H1 (cell line): Measurements from ENCODE around the gene SHISA7. TPM values are rescaled to one million over a fixed set of nuclear protein-coding genes. Genes with fewer than 3 reads are reported as not detected.

Source experiments
- CTCF ChIA-PET: fragments of 300-600 bp; sonication (Branson Sonifier 250); formaldehyde crosslinking; loops from one replicate; lab custom pipeline; 2021; ENCODE audit not compliant: partially characterized antibody; lab: Charles Lee
- POLR2A ChIA-PET: fragments of 300-600 bp; sonication (Branson Sonifier 250); formaldehyde crosslinking; loops from one replicate; lab custom pipeline; 2021; ENCODE audit warnings: inconsistent platforms; ENCODE audit not compliant: partially characterized antibody; lab: Charles Lee
- DNase-seq, 2 experiments: peaks; one replicate each; pipeline versions ENCODE4 v3.0.0 to v3.0.0-alpha.2; 2010 to 2022; ENCODE audit warnings: low spot score in 2 of 2, low read depth in 1 of 2, mixed read lengths in 1 of 2
- FAIRE-seq: peaks from 2 replicates; lab custom pipeline; 2011; peaks lifted over from hg19 to GRCh38; lab: Jason Lieb, UNC
- H2AFZ ChIP-seq: 2 replicates; pipeline ENCODE4 v1.8.1; 2012; ENCODE audit warnings: low read length, inconsistent platforms
- H2AK5ac ChIP-seq: 2 replicates; pipeline ENCODE4 v1.6.1; 2013; ENCODE audit warnings: low read depth, low read length
- H2BK120ac ChIP-seq: replicated peaks from 2 replicates; pipeline ENCODE3; 2013; ENCODE audit warnings: low read depth, low read length, inconsistent platforms
- H2BK12ac ChIP-seq: 2 replicates; pipeline ENCODE4 v1.6.1; 2013; ENCODE audit warnings: low read depth, low read length
- H2BK15ac ChIP-seq: 2 replicates; pipeline ENCODE4 v1.6.1; 2013; ENCODE audit warnings: low read length
- H2BK20ac ChIP-seq: 2 replicates; pipeline ENCODE4 v1.6.1; 2013; ENCODE audit warnings: low read length
- H2BK5ac ChIP-seq: 2 replicates; pipeline ENCODE4 v1.6.1; 2013; ENCODE audit warnings: low read depth, low read length
- H3K14ac ChIP-seq: 2 replicates; pipeline ENCODE4 v1.6.1; 2013; ENCODE audit warnings: inconsistent platforms; ENCODE audit not compliant: insufficient read length
- H3K18ac ChIP-seq: 2 replicates; pipeline ENCODE4 v1.6.1; 2013; ENCODE audit warnings: low read length; ENCODE audit errors: extremely low read depth
- H3K23ac ChIP-seq: 2 replicates; pipeline ENCODE4 v1.6.1; 2013; ENCODE audit warnings: inconsistent platforms; ENCODE audit not compliant: insufficient read length
- H3K23me2 ChIP-seq: 2 replicates; pipeline ENCODE4 v1.6.1; 2013; ENCODE audit warnings: low read depth, low read length
- H3K27ac ChIP-seq: 2 replicates; pipeline ENCODE4 v1.6.1; 2011; ENCODE audit warnings: low read depth, low read length, inconsistent platforms
- H3K27me3 ChIP-seq, 4 experiments: replicated peaks in 1 of 4; 1 replicate in 1 of 4; 2 replicates in 3 of 4; pipeline versions ENCODE4 v1.6.1 to v1.8.1; 2011 to 2013; ENCODE audit warnings: low read length in 3 of 4, mild to moderate bottlenecking in 3 of 4, inconsistent platforms in 2 of 4, mixed read lengths in 2 of 4, moderate library complexity in 1 of 4; ENCODE audit not compliant: control insufficient read depth in 3 of 4, insufficient read depth in 3 of 4; ENCODE audit errors: extremely low read depth in 1 of 4
- H3K36me3 ChIP-seq, 4 experiments: 2 replicates each; pipeline versions ENCODE4 v1.6.1 to v1.8.1; 2011 to 2013; ENCODE audit warnings: mild to moderate bottlenecking in 4 of 4, low read length in 3 of 4, moderate library complexity in 2 of 4, control low read depth in 1 of 4, inconsistent platforms in 1 of 4; ENCODE audit not compliant: insufficient read depth in 4 of 4, control insufficient read depth in 2 of 4
- H3K4ac ChIP-seq: replicated peaks from 2 replicates; pipeline ENCODE3; 2013; ENCODE audit warnings: low read length, low read depth, mixed read lengths, inconsistent platforms; ENCODE audit not compliant: insufficient read length
- H3K4me1 ChIP-seq, 4 experiments: replicated peaks in 1 of 4; 1 replicate in 1 of 4; 2 replicates in 3 of 4; pipeline versions ENCODE4 v1.6.1 to v1.8.1; 2011 to 2013; ENCODE audit warnings: low read length in 3 of 4, inconsistent platforms in 2 of 4, mixed read lengths in 1 of 4; ENCODE audit not compliant: insufficient read depth in 4 of 4, control insufficient read depth in 3 of 4
- H3K4me2 ChIP-seq, 2 experiments: 2 replicates each; pipeline versions ENCODE4 v1.6.1 to v1.8.1; 2011 to 2013; ENCODE audit warnings: low read depth in 2 of 2, low read length in 2 of 2, control low read depth in 1 of 2, inconsistent platforms in 1 of 2, mild to moderate bottlenecking in 1 of 2; ENCODE audit not compliant: insufficient read depth in 1 of 2
- H3K4me3 ChIP-seq, 4 experiments: fragments of 200-600, 300-600 bp in 1 of 4; sonication (generic), shearing (Covaris generic), sonication (Bioruptor Twin) in 1 of 4; 2 replicates each; pipeline versions ENCODE4 v1.5.1 to v1.8.1; 2011 to 2016; ENCODE audit warnings: low read length in 4 of 4, low read depth in 3 of 4, control low read depth in 2 of 4, inconsistent platforms in 2 of 4, mild to moderate bottlenecking in 2 of 4, mixed read lengths in 1 of 4, moderate library complexity in 1 of 4; ENCODE audit not compliant: insufficient read depth in 2 of 4; ENCODE audit errors: extremely low read depth in 1 of 4
- H3K56ac ChIP-seq: replicated peaks from 2 replicates; pipeline ENCODE3; 2013; ENCODE audit warnings: low read depth, mild to moderate bottlenecking, mixed read lengths, low read length, inconsistent platforms; ENCODE audit not compliant: insufficient read length
- H3K79me1 ChIP-seq: 2 replicates; pipeline ENCODE4 v1.6.1; 2013; ENCODE audit warnings: low read depth, low read length, control low read depth
- H3K79me2 ChIP-seq, 2 experiments: 2 replicates each; pipeline versions ENCODE4 v1.6.1 to v1.8.1; 2012 to 2013; ENCODE audit warnings: low read length in 2 of 2, mild to moderate bottlenecking in 2 of 2, inconsistent platforms in 1 of 2; ENCODE audit not compliant: insufficient read depth in 2 of 2, control insufficient read depth in 1 of 2
- H3K9ac ChIP-seq, 4 experiments: replicated peaks in 1 of 4; 1 replicate in 1 of 4; 2 replicates in 3 of 4; pipeline versions ENCODE4 v1.6.1 to v1.8.1; 2011 to 2013; ENCODE audit warnings: low read depth in 3 of 4, low read length in 3 of 4, control low read depth in 2 of 4, mild to moderate bottlenecking in 2 of 4, moderate library complexity in 2 of 4, inconsistent platforms in 1 of 4; ENCODE audit errors: extremely low read depth in 1 of 4
- H3K9me3 ChIP-seq, 2 experiments: 2 replicates each; pipeline versions ENCODE4 v1.6.1 to v1.8.1; 2012 to 2013; ENCODE audit warnings: mild to moderate bottlenecking in 2 of 2, moderate library complexity in 2 of 2, control low read depth in 1 of 2, inconsistent platforms in 1 of 2, low read depth in 1 of 2, low read length in 1 of 2, mixed read lengths in 1 of 2; ENCODE audit not compliant: insufficient read depth in 2 of 2
- H4K20me1 ChIP-seq, 2 experiments: replicated peaks in 1 of 2; 2 replicates each; pipeline versions ENCODE3 to v1.8.1; 2011 to 2013; ENCODE audit warnings: inconsistent platforms in 2 of 2, low read length in 2 of 2, mild to moderate bottlenecking in 1 of 2; ENCODE audit not compliant: insufficient read depth in 2 of 2, control insufficient read depth in 1 of 2
- H4K5ac ChIP-seq: 2 replicates; pipeline ENCODE4 v1.6.1; 2013; ENCODE audit warnings: low read length, low read depth, mixed read lengths, inconsistent platforms; ENCODE audit not compliant: insufficient read length
- H4K8ac ChIP-seq: 2 replicates; pipeline ENCODE4 v1.8.0; 2013; ENCODE audit warnings: mild to moderate bottlenecking, moderate library complexity, low read length, inconsistent platforms; ENCODE audit not compliant: insufficient read depth; ENCODE audit errors: extremely low read depth
- H4K91ac ChIP-seq: replicated peaks from 2 replicates; pipeline ENCODE3; 2013; ENCODE audit warnings: low read length, mixed read lengths, inconsistent platforms; ENCODE audit not compliant: insufficient read length
- BRCA1 ChIP-seq: IDR thresholded peaks from 2 replicates; pipeline ENCODE4 v1.6.1; 2012; ENCODE audit warnings: low read depth, low read length, improper control_type of control experiment
- KDM5A ChIP-seq: fragments of 200-600 bp; IDR thresholded peaks from 2 replicates; pipeline ENCODE4 v1.7.1; 2012; ENCODE audit warnings: mild to moderate bottlenecking, low read length, inconsistent platforms, mixed read lengths
- WGBS, 2 experiments: shearing (Covaris generic) in 1 of 2; methylation state at CpG; one replicate each; pipeline versions ENCODE4 v1.1.6 to v1.1.7; 2013 to 2015; ENCODE audit warnings: low lambda C conversion rate in 2 of 2, mixed read lengths in 2 of 2, inconsistent platforms in 1 of 2, low coverage in 1 of 2, missing lambda C conversion rate in 1 of 2; ENCODE audit not compliant: insufficient replicate concordance in 2 of 2, insufficient coverage in 1 of 2, insufficient read length in 1 of 2; ENCODE audit errors: extremely low coverage in 1 of 2, missing lambda C conversion rate in 1 of 2; 5-methylcytosine and 5-hydroxymethylcytosine counted together
- polyA plus RNA-seq, 7 experiments: library from polyadenylated mRNA; depleted of rRNA in 3 of 7; stranded (reverse) in 5 of 7; unstranded in 2 of 7; fragments of >200 nt in 5 of 7; fragments of 200-250 nt in 2 of 7; gene quantifications; 1 replicate in 5 of 7; 2 replicates in 1 of 7; 4 replicates in 1 of 7; pipeline versions ENCODE4 v1.2.1 to v1.2.3, GENCODE V29; 2011 to 2013; ENCODE audit warnings: missing spikeins in 2 of 7, mixed read lengths in 2 of 7
- total RNA-seq: library from RNA; stranded (reverse); fragmentation: NEBNext Ultra II Directional; extraction: Animal tissue kit (Norgen Biotek cat#: 25700); gene quantifications from 2 replicates; pipeline ENCODE4 v1.2.1, GENCODE V29; 2021

Gene SHISA7
- total and polyA plus RNA-seq, 2 of the 8 experiments (the other 6 are each of a cell fraction or from before 2014, with no cell fraction given): 0.76 to 1.0 TPM

GRCh38 chr19:55402509-55402908 lies 40.6 kb downstream of the SHISA7 start:
- peaks cover 27 to 63% (median 50%) of the 10 kb centered on the region in 4 experiments for H3K36me3 ChIP-seq
- no peak overlapping the region for H2BK12ac ChIP-seq
- H3K18ac ChIP-seq: no peak overlapping the region
- H4K8ac ChIP-seq: no peak overlapping the region
- peaks cover 12 to 33% of the 10 kb centered on the region in 2 experiments for H3K79me2 ChIP-seq
- FAIRE-seq (no peak), DNase-seq (no peak)
- peaks cover 13% of the 10 kb centered on the region for H3K23me2 ChIP-seq
- H2BK5ac ChIP-seq: no peak overlapping the region
- no peaks in the 10 kb centered on the region for H3K27me3 ChIP-seq
- no peak overlapping the region for H4K91ac ChIP-seq
- no peak overlapping the region for H2BK120ac ChIP-seq
- POLR2A ChIA-PET: interaction anchor here (0.8 to 34.6 kb wide), 12 partner anchors 8 to 313 kb away, joined by 3 to 874 read pairs (median 3); partner anchors contain the start of genes RPL28, SSC5D, TMEM238 and UBE2S
- no peak overlapping the region for H3K27ac ChIP-seq
- no peak overlapping the region for H3K14ac ChIP-seq
- H3K4ac ChIP-seq: no peak overlapping the region
- H3K4me2 ChIP-seq: no peak overlapping the region
- CTCF ChIA-PET: interaction anchor here (0.8 to 5.6 kb wide), 5 partner anchors 13 to 61 kb away, joined by 3 to 39 read pairs (median 5); no protein-coding TSS in a partner anchor
- no peaks in the 10 kb centered on the region for H3K9me3 ChIP-seq
- H3K56ac ChIP-seq: no peak overlapping the region
- WGBS, 2 experiments: 76% methylated on average over 2 of the region's 2 CpGs; no CpG with 5 or more reads in 1 of the 2 experiments
- H4K5ac ChIP-seq: no peak overlapping the region
- no peak overlapping the region for H2BK15ac ChIP-seq
- H3K4me3 ChIP-seq: no peak overlapping the region
- peaks cover 39 to 42% of the 10 kb centered on the region in 2 experiments for H4K20me1 ChIP-seq
- H3K79me1 ChIP-seq: peaks cover 13% of the 10 kb centered on the region
- no peak overlapping the region for H3K9ac ChIP-seq
- H2AFZ ChIP-seq: no peak overlapping the region
- H3K23ac ChIP-seq: no peak overlapping the region
- H2BK20ac ChIP-seq: no peak overlapping the region
- TF ChIP-seq KDM5A (no peak), BRCA1 (no peak)
- peaks cover 0 to 15% (median 8%) of the 10 kb centered on the region in 4 experiments; a peak in 6 of 7 replicates for H3K4me1 ChIP-seq
- H2AK5ac ChIP-seq: no peak overlapping the region
